Common myeloid progenitor, CD34-positive (primary cell): ENCODE measurements around the gene RCOR1.

Experiments used
- CTCF ChIA-PET: fragments of 350-600 bp; sonication (Branson Sonifier 250); formaldehyde crosslinking; loops from one replicate; lab custom pipeline; 2021; ENCODE audit warnings: antibody characterized with exemption; lab: Charles Lee
- POLR2A ChIA-PET: fragments of 350-600 bp; sonication (Branson Sonifier 250); formaldehyde crosslinking; loops from one replicate; lab custom pipeline; 2021; ENCODE audit warnings: antibody characterized with exemption; lab: Charles Lee
- DNase-seq, 3 donors: peaks; one replicate each; pipeline versions ENCODE4 v3.0.0 to v3.0.0-alpha.2; 2013
- H3K27ac ChIP-seq, 2 experiments: 1 replicate in 1 of 2; 2 replicates in 1 of 2; pipeline ENCODE4 v1.7.0; 2013; ENCODE audit warnings: inconsistent platforms in 2 of 2, low read length in 2 of 2, mild to moderate bottlenecking in 2 of 2, low read depth in 1 of 2, moderate library complexity in 1 of 2; ENCODE audit not compliant: severe bottlenecking in 2 of 2, insufficient read depth in 1 of 2, poor library complexity in 1 of 2
- H3K27me3 ChIP-seq, 5 experiments: replicated peaks in 2 of 5; 1 replicate in 3 of 5; 2 replicates in 2 of 5; pipeline versions ENCODE4 v1.6.1 to v1.7.0; 2013; ENCODE audit warnings: low read length in 4 of 5, mild to moderate bottlenecking in 2 of 5, moderate library complexity in 2 of 5, inconsistent platforms in 1 of 5; ENCODE audit not compliant: insufficient read depth in 5 of 5, control insufficient read depth in 4 of 5
- H3K36me3 ChIP-seq, 4 experiments: 1 replicate in 2 of 4; 2 replicates in 2 of 4; pipeline versions ENCODE4 v1.6.1 to v1.7.0; 2013; ENCODE audit warnings: low read length in 3 of 4, control low read depth in 1 of 4, mild to moderate bottlenecking in 1 of 4; ENCODE audit not compliant: control insufficient read depth in 4 of 4, insufficient read depth in 4 of 4
- H3K4me1 ChIP-seq, 4 experiments: 1 replicate in 3 of 4; 2 replicates in 1 of 4; pipeline versions ENCODE4 v1.6.1 to v1.7.1; 2013; ENCODE audit warnings: low read length in 3 of 4, mild to moderate bottlenecking in 3 of 4, control low read depth in 1 of 4, inconsistent platforms in 1 of 4, moderate library complexity in 1 of 4; ENCODE audit not compliant: control insufficient read depth in 4 of 4, insufficient read depth in 4 of 4; ENCODE audit errors: control extremely low read depth in 1 of 4
- H3K4me3 ChIP-seq, 7 experiments: 1 replicate in 4 of 7; 2 replicates in 3 of 7; pipeline versions ENCODE4 v1.5.1 to v1.7.0; 2013; ENCODE audit warnings: mild to moderate bottlenecking in 7 of 7, low read length in 6 of 7, moderate library complexity in 6 of 7, inconsistent platforms in 2 of 7, low read depth in 2 of 7, control low read depth in 1 of 7; ENCODE audit not compliant: insufficient read depth in 4 of 7, control insufficient read depth in 1 of 7; ENCODE audit errors: extremely low read depth in 1 of 7
- H3K9me3 ChIP-seq, 5 experiments: 1 replicate in 4 of 5; 2 replicates in 1 of 5; pipeline versions ENCODE4 v1.6.1 to v1.7.1; 2013; ENCODE audit warnings: low read length in 4 of 5, mild to moderate bottlenecking in 2 of 5, inconsistent platforms in 1 of 5, low read depth in 1 of 5, moderate library complexity in 1 of 5; ENCODE audit not compliant: control insufficient read depth in 4 of 5, insufficient read depth in 2 of 5; ENCODE audit errors: control extremely low read depth in 1 of 5
- WGBS: methylation state at CpG from one replicate; pipeline ENCODE4 v1.1.5; 2013; ENCODE audit not compliant: insufficient coverage; 5-methylcytosine and 5-hydroxymethylcytosine counted together

The RCOR1 gene

GRCh38 chr14:102734436-102734835 lies 142.0 kb downstream of the RCOR1 start:
- ChIA-PET CTCF (interaction anchor here (1.1 kb wide), 1 partner anchor 40 kb away, joined by 3 read pairs; no protein-coding TSS in a partner anchor), POLR2A (no interaction called here)
- DNase-seq, result no peak
- Histone ChIP-seq H3K27me3 (no peaks in the 10 kb centered on the region), H3K27ac (no peak overlapping the region), H3K9me3 (no peaks in the 10 kb centered on the region), H3K4me3 (no peak overlapping the region), H3K36me3 (peaks cover 0 to 23% (median 10%) of the 10 kb centered on the region in 4 experiments), H3K4me1 (no peaks in the 10 kb centered on the region)
- 98% methylated on average over 11 of the region's 12 CpGs for WGBS

GRCh38 chr14:102736956-102737355 lies 144.5 kb downstream of the RCOR1 start:
- no peaks in the 10 kb centered on the region for H3K4me1 ChIP-seq
- no peaks in the 10 kb centered on the region for H3K27me3 ChIP-seq
- peaks cover 0 to 14% (median 3%) of the 10 kb centered on the region in 4 experiments for H3K36me3 ChIP-seq
- H3K9me3 ChIP-seq, result peaks cover 0 to 9% (median 5%) of the 10 kb centered on the region in 5 experiments
- H3K27ac ChIP-seq, result no peak overlapping the region
- DNase-seq, result no peak
- H3K4me3 ChIP-seq, result no peak overlapping the region
- ChIA-PET POLR2A (no interaction called here), CTCF (no interaction called here)
- WGBS, result 95% methylated on average over 3 of the region's 3 CpGs

GRCh38 chr14:102737402-102738372 lies 145.2 kb downstream of the RCOR1 start:
- Histone ChIP-seq H3K4me1 (no peaks in the 10 kb centered on the region), H3K4me3 (no peak overlapping the region), H3K27ac (no peak overlapping the region), H3K27me3 (no peaks in the 10 kb centered on the region), H3K9me3 (peaks cover 0 to 14% (median 9%) of the 10 kb centered on the region in 5 experiments), H3K36me3 (peaks cover 0 to 14% (median 3%) of the 10 kb centered on the region in 4 experiments)
- WGBS, result 96% methylated on average over 13 of the region's 18 CpGs
- ChIA-PET POLR2A (no interaction called here), CTCF (no interaction called here)
- no peak for DNase-seq

- DNase-seq, result no peak
- Histone ChIP-seq H3K4me1 (no peaks in the 10 kb centered on the region), H3K4me3 (no peak overlapping the region), H3K36me3 (peaks cover 0 to 9% (median 3%) of the 10 kb centered on the region in 4 experiments), H3K27ac (no peak overlapping the region), H3K27me3 (no peaks in the 10 kb centered on the region), H3K9me3 (peaks cover 0 to 19% (median 9%) of the 10 kb centered on the region in 5 experiments)
- POLR2A ChIA-PET, result no interaction called here
- WGBS, result 98% methylated on average over 7 of the region's 11 CpGs
- CTCF ChIA-PET, result interaction anchor here (1.0 kb wide), 1 partner anchor 10 kb away, joined by 3 read pairs; no protein-coding TSS in a partner anchor
These were observed 146.1 kb downstream of the RCOR1 start for GRCh38 chr14:102738373-102739189.

- Histone ChIP-seq H3K4me1 (no peaks in the 10 kb centered on the region), H3K9me3 (peaks cover 0 to 19% (median 9%) of the 10 kb centered on the region in 5 experiments), H3K4me3 (no peak overlapping the region), H3K36me3 (peaks cover 0 to 7% (median 3%) of the 10 kb centered on the region in 4 experiments), H3K27ac (no peak overlapping the region), H3K27me3 (no peaks in the 10 kb centered on the region)
- no peak for DNase-seq
- POLR2A ChIA-PET, result no interaction called here
- CTCF ChIA-PET, result interaction anchor here (1.0 kb wide), 1 partner anchor 11 kb away, joined by 3 read pairs; no protein-coding TSS in a partner anchor
- WGBS, result 86% methylated on average over 2 of the region's 3 CpGs
These were observed 146.7 kb downstream of the RCOR1 start for GRCh38 chr14:102739190-102739469.

- WGBS, result 94% methylated on average over 19 of the region's 28 CpGs
- DNase-seq, result peak in 1 of 3 donors; percentile 8
- H3K4me3 ChIP-seq, result no peak overlapping the region
- H3K27ac ChIP-seq, result no peak overlapping the region
- H3K9me3 ChIP-seq, result peaks cover 0 to 15% (median 3%) of the 10 kb centered on the region in 5 experiments
- ChIA-PET POLR2A (interaction anchor here (0.6 kb wide), 1 partner anchor 275 kb away, joined by 3 read pairs; no protein-coding TSS in a partner anchor), CTCF (no interaction called here)
- H3K27me3 ChIP-seq, result no peaks in the 10 kb centered on the region
- no peaks in the 10 kb centered on the region for H3K4me1 ChIP-seq
- no peaks in the 10 kb centered on the region for H3K36me3 ChIP-seq
These were observed 154.4 kb downstream of the RCOR1 start for GRCh38 chr14:102746634-102747438.
